ENCODE measurements around the gene UNC93B1.

Gene UNC93B1

DNA sequence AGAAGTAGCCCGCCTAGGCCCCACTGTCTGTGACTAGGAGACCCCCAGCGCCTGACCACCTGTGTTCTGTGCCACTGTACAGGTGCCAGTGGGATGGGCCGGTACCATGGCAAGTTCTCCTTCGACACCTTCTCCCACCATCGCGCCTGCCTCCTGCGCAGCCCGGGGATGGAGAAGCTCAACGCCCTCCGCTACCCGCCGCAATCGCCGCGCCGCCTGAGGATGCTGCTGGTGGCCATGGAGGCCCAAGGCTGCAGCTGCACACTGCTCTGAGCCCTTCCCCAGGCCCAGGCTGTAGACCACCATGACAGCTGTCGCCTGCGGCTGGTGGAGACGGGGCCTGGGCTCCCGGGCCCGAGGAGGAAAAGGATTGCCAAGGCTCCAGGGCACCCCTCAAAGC is 23.8 kb upstream of the UNC93B1 start:
- TF ChIP-seq, protein P1, sequence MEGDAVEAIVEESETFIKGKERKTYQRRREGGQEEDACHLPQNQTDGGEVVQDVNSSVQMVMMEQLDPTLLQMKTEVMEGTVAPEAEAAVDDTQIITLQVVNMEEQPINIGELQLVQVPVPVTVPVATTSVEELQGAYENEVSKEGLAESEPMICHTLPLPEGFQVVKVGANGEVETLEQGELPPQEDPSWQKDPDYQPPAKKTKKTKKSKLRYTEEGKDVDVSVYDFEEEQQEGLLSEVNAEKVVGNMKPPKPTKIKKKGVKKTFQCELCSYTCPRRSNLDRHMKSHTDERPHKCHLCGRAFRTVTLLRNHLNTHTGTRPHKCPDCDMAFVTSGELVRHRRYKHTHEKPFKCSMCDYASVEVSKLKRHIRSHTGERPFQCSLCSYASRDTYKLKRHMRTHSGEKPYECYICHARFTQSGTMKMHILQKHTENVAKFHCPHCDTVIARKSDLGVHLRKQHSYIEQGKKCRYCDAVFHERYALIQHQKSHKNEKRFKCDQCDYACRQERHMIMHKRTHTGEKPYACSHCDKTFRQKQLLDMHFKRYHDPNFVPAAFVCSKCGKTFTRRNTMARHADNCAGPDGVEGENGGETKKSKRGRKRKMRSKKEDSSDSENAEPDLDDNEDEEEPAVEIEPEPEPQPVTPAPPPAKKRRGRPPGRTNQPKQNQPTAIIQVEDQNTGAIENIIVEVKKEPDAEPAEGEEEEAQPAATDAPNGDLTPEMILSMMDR (IDR thresholded peaks at IDR 0.05; ENCODE audit: low read length, missing control alignments): no peak
- no peak overlapping the region for H3K4me3 ChIP-seq (replicated peaks; ENCODE audit: low read depth, low read length)
- DNase-seq (ENCODE audit: low read depth): no peak

- H3K4me3 ChIP-seq (replicated peaks; ENCODE audit: low read depth, low read length): no peak overlapping the region
- TF ChIP-seq, protein P1 (IDR thresholded peaks at IDR 0.05; ENCODE audit: low read length, missing control alignments): no peak
- DNase-seq (ENCODE audit: low read depth): no peak
Measured at GRCh38 chr11:68026391-68027105, 22.7 kb upstream of the UNC93B1 start.

DNA sequence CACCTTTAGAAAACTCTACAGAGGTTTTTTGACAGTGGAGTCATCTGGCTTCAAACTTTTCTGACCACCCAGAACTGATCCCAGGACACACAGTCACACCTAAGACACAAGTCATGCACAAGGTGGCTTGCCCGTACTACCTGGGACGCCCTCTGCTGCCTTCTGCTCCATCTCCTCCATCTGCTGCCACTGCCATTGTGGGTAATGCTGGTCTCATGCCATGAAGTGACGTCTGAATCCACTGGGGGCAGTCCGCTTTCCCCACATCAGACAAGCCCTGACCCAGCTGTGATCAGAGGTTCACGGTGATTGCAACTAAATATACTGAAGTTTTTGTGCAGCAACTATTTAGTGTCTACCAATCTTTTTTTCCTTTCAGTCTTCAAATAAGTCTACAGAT is 21.1 kb upstream of the UNC93B1 start:
- TF ChIP-seq, protein P1 (IDR thresholded peaks at IDR 0.05; ENCODE audit: low read length, missing control alignments): no peak
- H3K4me3 ChIP-seq (replicated peaks; ENCODE audit: low read depth, low read length): no peak overlapping the region
- no peak for DNase-seq (ENCODE audit: low read depth)

DNA sequence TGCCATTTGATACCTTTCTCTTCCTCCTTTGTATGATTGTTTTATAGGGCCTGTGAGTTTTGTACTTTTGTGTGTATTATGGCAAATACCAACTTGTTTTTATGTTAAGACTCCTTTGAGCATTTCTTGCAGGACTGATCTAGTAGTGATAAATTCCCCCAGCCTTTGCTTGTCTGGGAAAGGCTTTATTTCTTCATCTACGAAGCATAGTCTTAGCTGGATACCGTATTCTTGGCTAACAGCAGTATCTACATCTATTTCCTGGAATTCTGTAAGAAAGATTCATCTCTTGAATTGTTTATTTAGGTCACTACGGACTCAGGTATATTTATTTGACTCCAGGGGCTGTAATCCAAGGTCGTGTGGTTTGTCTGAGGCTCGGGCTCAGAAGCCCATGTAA is 20.6 kb upstream of the UNC93B1 start:
- no peak overlapping the region for H3K4me3 ChIP-seq (replicated peaks; ENCODE audit: low read depth, low read length)
- DNase-seq (ENCODE audit: low read depth): no peak
- TF ChIP-seq, protein P1 (IDR thresholded peaks at IDR 0.05; ENCODE audit: low read length, missing control alignments): no peak

- H3K4me3 ChIP-seq (replicated peaks; ENCODE audit: low read depth, low read length): no peak overlapping the region
- DNase-seq (ENCODE audit: low read depth): no peak
- TF ChIP-seq, protein P1 (IDR thresholded peaks at IDR 0.05; ENCODE audit: low read length, missing control alignments): no peak
Measured at GRCh38 chr11:68022531-68022930, 18.6 kb upstream of the UNC93B1 start.

GRCh38 chr11:68021167-68021787 is 17.4 kb upstream of the UNC93B1 start:
- no peak for DNase-seq (ENCODE audit: low read depth)
- TF ChIP-seq, protein P1 (IDR thresholded peaks at IDR 0.05; ENCODE audit: low read length, missing control alignments): peak; percentile 32
- H3K4me3 ChIP-seq (replicated peaks; ENCODE audit: low read depth, low read length): no peak overlapping the region

DNA sequence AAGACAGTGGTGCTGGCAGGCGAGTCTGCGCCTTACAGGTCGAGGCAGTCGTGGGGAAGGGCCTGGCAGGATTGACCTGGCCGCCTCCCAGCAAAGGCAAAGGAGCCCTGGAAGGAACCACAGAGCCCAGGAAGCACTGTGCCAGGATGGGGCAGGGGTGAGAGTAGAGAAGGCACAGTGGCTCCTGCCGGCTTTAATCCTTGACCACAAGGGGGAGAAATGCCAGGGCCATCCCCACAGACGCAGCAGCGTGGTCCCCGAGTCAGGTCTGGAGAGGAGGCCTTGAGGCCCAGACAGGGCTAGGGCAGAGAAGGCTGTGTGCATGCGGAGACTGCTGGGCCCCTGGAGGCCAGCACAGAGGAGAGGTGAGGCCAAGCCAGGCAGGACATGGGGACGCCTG is 16.7 kb upstream of the UNC93B1 start:
- TF ChIP-seq, protein P1 (IDR thresholded peaks at IDR 0.05; ENCODE audit: low read length, missing control alignments): peak; percentile 49
- DNase-seq (ENCODE audit: low read depth): peak; percentile 41
- no peak overlapping the region for H3K4me3 ChIP-seq (replicated peaks; ENCODE audit: low read depth, low read length)
